Measurements from ENCODE around the gene SESTD1. TPM values are rescaled to one million over a fixed set of nuclear protein-coding genes. Genes with fewer than 3 reads are reported as not detected.

The SESTD1 gene
- total RNA-seq, 4 donors from 2014 or later = 132 to 205 (median 137) TPM

GRCh38 chr2:179137200-179137759 lies 127.4 kb downstream of the SESTD1 start:
- TF ChIP-seq CTCF (IDR thresholded peaks at IDR 0.05; ENCODE audit: low read depth) = no peak

GRCh38 chr2:179133016-179133415 lies 131.6 kb downstream of the SESTD1 start:
- TF ChIP-seq CTCF (IDR thresholded peaks at IDR 0.05; ENCODE audit: low read depth) = no peak

GRCh38 chr2:179132076-179132475 lies 132.6 kb downstream of the SESTD1 start:
- no peak for TF ChIP-seq CTCF (IDR thresholded peaks at IDR 0.05; ENCODE audit: low read depth)

GRCh38 chr2:179130560-179130959 lies 134.1 kb downstream of the SESTD1 start:
- no peak for TF ChIP-seq CTCF (IDR thresholded peaks at IDR 0.05; ENCODE audit: low read depth)

- TF ChIP-seq CTCF (IDR thresholded peaks at IDR 0.05; ENCODE audit: low read depth) = no peak
These were observed 134.9 kb downstream of the SESTD1 start for GRCh38 chr2:179129574-179130238.

GRCh38 chr2:179125404-179125803 lies 139.2 kb downstream of the SESTD1 start:
- TF ChIP-seq CTCF (IDR thresholded peaks at IDR 0.05; ENCODE audit: low read depth) = no peak

GRCh38 chr2:179124282-179124681 lies 140.3 kb downstream of the SESTD1 start:
- no peak for TF ChIP-seq CTCF (IDR thresholded peaks at IDR 0.05; ENCODE audit: low read depth)
